ENCODE data around the gene INPP5A.

INPP5A gene

DNA sequence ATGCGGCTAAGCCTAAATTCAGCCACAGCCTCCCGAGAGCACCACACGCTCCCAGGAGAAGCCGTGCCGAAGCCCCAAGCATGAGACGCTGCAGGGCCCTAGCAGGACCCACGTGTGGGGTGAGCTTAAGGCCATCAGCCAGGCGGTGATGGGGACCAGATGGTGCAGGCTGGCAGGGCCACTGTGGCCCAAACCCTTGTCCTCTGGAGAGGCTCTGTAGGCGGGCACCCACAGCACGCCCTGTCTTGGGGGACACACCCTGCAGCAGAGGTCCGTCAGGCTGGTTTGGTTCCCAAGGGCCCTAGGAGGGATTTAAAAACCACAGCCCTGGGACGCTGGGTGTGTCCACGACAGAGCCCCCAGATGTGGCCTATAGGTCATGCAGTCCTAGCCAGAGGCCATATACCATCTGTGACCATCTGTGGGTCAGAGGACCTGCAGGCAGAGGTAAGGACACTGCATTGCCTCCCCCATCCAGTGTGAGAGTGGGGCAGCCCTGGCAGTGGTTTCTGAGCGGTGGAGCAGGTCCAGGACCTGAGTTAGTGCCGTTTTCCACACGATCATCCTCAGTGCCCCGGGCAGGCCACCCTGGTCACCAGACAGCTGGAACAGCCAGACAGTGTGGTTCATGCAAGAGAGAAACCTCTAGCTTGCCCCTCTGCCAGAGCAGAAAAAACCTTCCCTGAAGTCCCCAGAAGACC, 39.6 kb upstream of the INPP5A start:
- no peak for ATAC-seq
- no peak for TF ChIP-seq ISL1 (CRISPR knock-in tag; IDR thresholded peaks at IDR 0.05)
- no peak for TF ChIP-seq OSR1 (CRISPR knock-in tag; IDR thresholded peaks at IDR 0.05)
- no peak for TF ChIP-seq PPARA (CRISPR knock-in tag; IDR thresholded peaks at IDR 0.05; ENCODE audit: borderline replicate concordance)
- TF ChIP-seq ZNF70 (CRISPR knock-in tag; IDR thresholded peaks at IDR 0.05) = no peak
- no peak for TF ChIP-seq BACH2 (CRISPR knock-in tag; IDR thresholded peaks at IDR 0.05; ENCODE audit: borderline replicate concordance)
- no peak for TF ChIP-seq ZFP30 (CRISPR knock-in tag; IDR thresholded peaks at IDR 0.05)
- no peak for TF ChIP-seq ZNF8 (CRISPR knock-in tag; IDR thresholded peaks at IDR 0.05)

DNA sequence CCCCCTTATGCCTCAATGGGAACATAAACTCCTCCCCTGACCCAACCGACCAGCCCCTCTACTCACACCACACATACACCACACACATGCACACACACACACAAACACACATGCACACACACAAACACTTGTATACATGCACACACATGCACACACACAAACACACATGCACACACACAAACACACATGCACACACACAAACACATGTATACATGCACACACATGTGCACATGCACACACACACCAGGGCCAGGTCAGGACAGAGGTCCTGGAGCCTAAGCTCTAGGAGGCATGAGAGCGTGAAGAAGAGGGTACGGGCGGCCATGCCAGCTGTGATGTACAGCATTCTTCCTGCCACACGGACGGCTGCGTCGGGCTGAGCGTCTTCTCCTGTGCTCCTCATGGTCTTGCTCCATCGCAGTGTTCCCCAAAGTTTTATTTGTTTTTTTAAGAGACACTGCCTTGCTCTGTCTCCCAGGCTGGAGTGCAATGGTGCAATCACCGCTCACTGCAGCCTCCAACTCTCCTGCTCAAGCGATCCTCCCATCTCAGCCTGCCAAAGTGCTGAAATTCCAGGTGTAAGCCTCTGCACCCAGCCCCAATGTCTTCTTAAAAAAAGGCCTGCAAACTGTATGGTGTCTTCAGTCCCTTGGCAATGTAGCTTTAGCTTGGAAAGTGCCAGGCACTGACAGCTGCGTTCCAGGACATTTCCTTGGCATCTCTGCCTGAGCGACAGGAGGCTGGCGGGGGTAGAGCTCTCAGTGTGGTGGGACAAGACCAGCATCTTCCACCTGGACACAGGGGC, 38.8 kb upstream of the INPP5A start:
- no peak for TF ChIP-seq ZNF565 (CRISPR knock-in tag; conservative IDR thresholded peaks at IDR 0.05; ENCODE audit: low read depth)
- no peak for TF ChIP-seq ZNF70 (CRISPR knock-in tag; IDR thresholded peaks at IDR 0.05)
- TF ChIP-seq ESRRG (CRISPR knock-in tag; IDR thresholded peaks at IDR 0.05) = no peak
- TF ChIP-seq ZNF8 (CRISPR knock-in tag; IDR thresholded peaks at IDR 0.05) = no peak
- no peak for TF ChIP-seq ZFP30 (CRISPR knock-in tag; IDR thresholded peaks at IDR 0.05)
- TF ChIP-seq GLIS3 (CRISPR knock-in tag; IDR thresholded peaks at IDR 0.05) = no peak
- no peak for TF ChIP-seq BACH2 (CRISPR knock-in tag; IDR thresholded peaks at IDR 0.05; ENCODE audit: borderline replicate concordance)
- no peak for TF ChIP-seq OSR1 (CRISPR knock-in tag; IDR thresholded peaks at IDR 0.05)
- TF ChIP-seq, protein P1, sequence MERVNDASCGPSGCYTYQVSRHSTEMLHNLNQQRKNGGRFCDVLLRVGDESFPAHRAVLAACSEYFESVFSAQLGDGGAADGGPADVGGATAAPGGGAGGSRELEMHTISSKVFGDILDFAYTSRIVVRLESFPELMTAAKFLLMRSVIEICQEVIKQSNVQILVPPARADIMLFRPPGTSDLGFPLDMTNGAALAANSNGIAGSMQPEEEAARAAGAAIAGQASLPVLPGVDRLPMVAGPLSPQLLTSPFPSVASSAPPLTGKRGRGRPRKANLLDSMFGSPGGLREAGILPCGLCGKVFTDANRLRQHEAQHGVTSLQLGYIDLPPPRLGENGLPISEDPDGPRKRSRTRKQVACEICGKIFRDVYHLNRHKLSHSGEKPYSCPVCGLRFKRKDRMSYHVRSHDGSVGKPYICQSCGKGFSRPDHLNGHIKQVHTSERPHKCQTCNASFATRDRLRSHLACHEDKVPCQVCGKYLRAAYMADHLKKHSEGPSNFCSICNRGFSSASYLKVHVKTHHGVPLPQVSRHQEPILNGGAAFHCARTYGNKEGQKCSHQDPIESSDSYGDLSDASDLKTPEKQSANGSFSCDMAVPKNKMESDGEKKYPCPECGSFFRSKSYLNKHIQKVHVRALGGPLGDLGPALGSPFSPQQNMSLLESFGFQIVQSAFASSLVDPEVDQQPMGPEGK (CRISPR knock-in tag; IDR thresholded peaks at IDR 0.05; ENCODE audit: borderline replicate concordance) = no peak
- TF ChIP-seq, protein P2, sequence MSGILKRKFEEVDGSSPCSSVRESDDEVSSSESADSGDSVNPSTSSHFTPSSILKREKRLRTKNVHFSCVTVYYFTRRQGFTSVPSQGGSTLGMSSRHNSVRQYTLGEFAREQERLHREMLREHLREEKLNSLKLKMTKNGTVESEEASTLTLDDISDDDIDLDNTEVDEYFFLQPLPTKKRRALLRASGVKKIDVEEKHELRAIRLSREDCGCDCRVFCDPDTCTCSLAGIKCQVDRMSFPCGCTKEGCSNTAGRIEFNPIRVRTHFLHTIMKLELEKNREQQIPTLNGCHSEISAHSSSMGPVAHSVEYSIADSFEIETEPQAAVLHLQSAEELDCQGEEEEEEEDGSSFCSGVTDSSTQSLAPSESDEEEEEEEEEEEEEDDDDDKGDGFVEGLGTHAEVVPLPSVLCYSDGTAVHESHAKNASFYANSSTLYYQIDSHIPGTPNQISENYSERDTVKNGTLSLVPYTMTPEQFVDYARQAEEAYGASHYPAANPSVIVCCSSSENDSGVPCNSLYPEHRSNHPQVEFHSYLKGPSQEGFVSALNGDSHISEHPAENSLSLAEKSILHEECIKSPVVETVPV (CRISPR knock-in tag; IDR thresholded peaks at IDR 0.05) = no peak
- no peak for TF ChIP-seq SNAI2 (CRISPR knock-in tag; IDR thresholded peaks at IDR 0.05)
- TF ChIP-seq ZFP3 (CRISPR knock-in tag; IDR thresholded peaks at IDR 0.05) = no peak
- TF ChIP-seq, protein P3, sequence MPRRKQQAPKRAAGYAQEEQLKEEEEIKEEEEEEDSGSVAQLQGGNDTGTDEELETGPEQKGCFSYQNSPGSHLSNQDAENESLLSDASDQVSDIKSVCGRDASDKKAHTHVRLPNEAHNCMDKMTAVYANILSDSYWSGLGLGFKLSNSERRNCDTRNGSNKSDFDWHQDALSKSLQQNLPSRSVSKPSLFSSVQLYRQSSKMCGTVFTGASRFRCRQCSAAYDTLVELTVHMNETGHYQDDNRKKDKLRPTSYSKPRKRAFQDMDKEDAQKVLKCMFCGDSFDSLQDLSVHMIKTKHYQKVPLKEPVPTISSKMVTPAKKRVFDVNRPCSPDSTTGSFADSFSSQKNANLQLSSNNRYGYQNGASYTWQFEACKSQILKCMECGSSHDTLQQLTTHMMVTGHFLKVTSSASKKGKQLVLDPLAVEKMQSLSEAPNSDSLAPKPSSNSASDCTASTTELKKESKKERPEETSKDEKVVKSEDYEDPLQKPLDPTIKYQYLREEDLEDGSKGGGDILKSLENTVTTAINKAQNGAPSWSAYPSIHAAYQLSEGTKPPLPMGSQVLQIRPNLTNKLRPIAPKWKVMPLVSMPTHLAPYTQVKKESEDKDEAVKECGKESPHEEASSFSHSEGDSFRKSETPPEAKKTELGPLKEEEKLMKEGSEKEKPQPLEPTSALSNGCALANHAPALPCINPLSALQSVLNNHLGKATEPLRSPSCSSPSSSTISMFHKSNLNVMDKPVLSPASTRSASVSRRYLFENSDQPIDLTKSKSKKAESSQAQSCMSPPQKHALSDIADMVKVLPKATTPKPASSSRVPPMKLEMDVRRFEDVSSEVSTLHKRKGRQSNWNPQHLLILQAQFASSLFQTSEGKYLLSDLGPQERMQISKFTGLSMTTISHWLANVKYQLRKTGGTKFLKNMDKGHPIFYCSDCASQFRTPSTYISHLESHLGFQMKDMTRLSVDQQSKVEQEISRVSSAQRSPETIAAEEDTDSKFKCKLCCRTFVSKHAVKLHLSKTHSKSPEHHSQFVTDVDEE (CRISPR knock-in tag; IDR thresholded peaks at IDR 0.05) = no peak
- TF ChIP-seq PPARA (CRISPR knock-in tag; IDR thresholded peaks at IDR 0.05; ENCODE audit: borderline replicate concordance) = no peak
- no peak for TF ChIP-seq ISL1 (CRISPR knock-in tag; IDR thresholded peaks at IDR 0.05)
- no peak for ATAC-seq

DNA sequence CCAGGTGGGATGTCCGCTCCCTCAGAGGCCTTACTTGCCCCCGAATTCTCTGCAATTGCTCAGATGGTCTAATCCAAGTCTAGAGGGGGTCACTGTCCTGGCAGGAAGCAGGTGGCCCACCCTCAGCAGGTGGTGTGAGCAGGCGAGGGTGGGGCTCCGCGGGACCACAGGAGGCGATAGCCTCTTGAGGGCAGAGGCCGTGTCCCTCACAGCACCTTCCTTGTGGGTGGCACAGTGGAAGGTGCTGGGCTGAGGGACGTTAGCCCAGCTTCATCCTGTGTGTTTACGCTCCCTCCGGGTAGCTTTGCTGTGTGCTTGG, 38.3 kb upstream of the INPP5A start:
- no peak for ATAC-seq

DNA sequence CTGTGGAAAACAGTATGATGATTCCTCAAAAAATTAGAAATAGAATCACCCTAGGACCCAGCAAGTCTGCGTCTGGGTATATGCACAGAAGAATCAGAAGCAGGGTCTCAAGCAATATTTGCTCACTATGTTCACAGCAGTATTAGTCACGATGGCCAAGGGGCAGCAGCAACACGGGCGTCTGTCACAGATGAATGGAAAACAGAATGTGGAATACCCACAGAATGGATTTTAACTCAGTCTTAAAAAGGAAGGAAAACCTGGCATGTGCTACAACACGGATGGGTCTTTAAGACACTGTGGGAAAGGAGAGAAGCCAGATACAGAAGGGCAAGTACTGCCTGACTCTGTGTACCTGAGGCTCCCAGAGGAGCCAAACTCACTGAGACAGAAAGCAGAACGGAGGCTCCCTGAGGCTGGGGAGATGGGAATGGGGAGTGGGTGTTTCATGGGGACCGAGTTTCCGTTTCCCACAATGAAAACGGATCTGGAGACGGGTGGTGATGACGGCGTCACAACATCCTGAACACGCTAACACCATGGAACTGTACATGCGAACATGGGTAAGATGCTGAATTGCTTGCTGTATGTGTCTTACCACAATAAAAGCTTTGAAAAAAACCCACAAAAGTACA, 36.7 kb upstream of the INPP5A start:
- no peak for ATAC-seq
- TF ChIP-seq, protein P3 (CRISPR knock-in tag; IDR thresholded peaks at IDR 0.05) = no peak
- TF ChIP-seq, protein P2 (CRISPR knock-in tag; IDR thresholded peaks at IDR 0.05) = no peak
- TF ChIP-seq RARB (CRISPR knock-in tag; IDR thresholded peaks at IDR 0.05) (no peak), ZFP30 (CRISPR knock-in tag; IDR thresholded peaks at IDR 0.05) (no peak), ESRRG (CRISPR knock-in tag; IDR thresholded peaks at IDR 0.05) (no peak), BACH2 (CRISPR knock-in tag; IDR thresholded peaks at IDR 0.05; ENCODE audit: borderline replicate concordance) (no peak), ZNF8 (CRISPR knock-in tag; IDR thresholded peaks at IDR 0.05) (no peak)
- TF ChIP-seq, protein P4, sequence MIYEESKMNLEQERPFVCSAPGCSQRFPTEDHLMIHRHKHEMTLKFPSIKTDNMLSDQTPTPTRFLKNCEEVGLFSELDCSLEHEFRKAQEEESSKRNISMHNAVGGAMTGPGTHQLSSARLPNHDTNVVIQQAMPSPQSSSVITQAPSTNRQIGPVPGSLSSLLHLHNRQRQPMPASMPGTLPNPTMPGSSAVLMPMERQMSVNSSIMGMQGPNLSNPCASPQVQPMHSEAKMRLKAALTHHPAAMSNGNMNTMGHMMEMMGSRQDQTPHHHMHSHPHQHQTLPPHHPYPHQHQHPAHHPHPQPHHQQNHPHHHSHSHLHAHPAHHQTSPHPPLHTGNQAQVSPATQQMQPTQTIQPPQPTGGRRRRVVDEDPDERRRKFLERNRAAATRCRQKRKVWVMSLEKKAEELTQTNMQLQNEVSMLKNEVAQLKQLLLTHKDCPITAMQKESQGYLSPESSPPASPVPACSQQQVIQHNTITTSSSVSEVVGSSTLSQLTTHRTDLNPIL (CRISPR knock-in tag; IDR thresholded peaks at IDR 0.05; ENCODE audit: low read depth) = no peak

More for the DNA sequence above, 38.3 kb upstream of the INPP5A start:
- TF ChIP-seq, protein P1 (CRISPR knock-in tag; IDR thresholded peaks at IDR 0.05; ENCODE audit: borderline replicate concordance) = no peak

Data from SK-N-SH treated with all-trans-retinoic acid at 6 μM for 48 hours (cell line).